GM12878 (cell line): Measurements from ENCODE around the gene HUNK.

Experiments
- ATF3 ChIP-seq: IDR thresholded peaks from 2 replicates; pipeline ENCODE4 v1.6.1; 2011; ENCODE audit warnings: low read depth, mild to moderate bottlenecking, low read length, moderate library complexity, borderline replicate concordance; ENCODE audit errors: extremely low read depth
- BMI1 ChIP-seq: fragments of 450-650 bp; IDR thresholded peaks from 2 replicates; pipeline ENCODE4 v1.6.1; 2016; ENCODE audit warnings: mild to moderate bottlenecking, moderate library complexity, borderline replicate concordance
- CTCF ChIP-seq, 3 experiments: IDR thresholded peaks in 2 of 3; conservative IDR thresholded peaks in 1 of 3; 2 replicates each; pipeline ENCODE4 v1.5.1; 2011; ENCODE audit warnings: low read depth in 3 of 3, low read length in 3 of 3, mild to moderate bottlenecking in 3 of 3, control low read depth in 2 of 3, moderate library complexity in 2 of 3, inconsistent platforms in 1 of 3, mixed read lengths in 1 of 3; ENCODE audit not compliant: control insufficient read depth in 2 of 3, insufficient read depth in 1 of 3; ENCODE audit errors: extremely low read depth in 1 of 3
- HCFC1 ChIP-seq: fragments of 150-350 bp; IDR thresholded peaks from 2 replicates; pipeline ENCODE4 v1.6.1; 2014; ENCODE audit warnings: low read length
- IRF3 ChIP-seq: fragments of 450-650 bp; IDR thresholded peaks from 2 replicates; pipeline ENCODE4 v1.6.1; 2014; ENCODE audit warnings: mild to moderate bottlenecking
- POLR2A ChIP-seq: IDR thresholded peaks from 2 replicates; pipeline ENCODE4 v1.6.1; 2011; ENCODE audit warnings: low read depth, mild to moderate bottlenecking, low read length
- SP1 ChIP-seq: IDR thresholded peaks from one replicate; pipeline ENCODE4 v1.6.1; 2011; ENCODE audit warnings: low read depth, low read length
- SUZ12 ChIP-seq: fragments of 200-600 bp; sonication (generic); IDR thresholded peaks from one replicate; pipeline ENCODE4 v1.6.1; 2018; ENCODE audit warnings: antibody characterized with exemption, mild to moderate bottlenecking; ENCODE audit not compliant: unreplicated experiment
- TAF1 ChIP-seq: IDR thresholded peaks from 2 replicates; pipeline ENCODE4 v1.6.1; 2011; ENCODE audit warnings: mild to moderate bottlenecking, low read depth, low read length, borderline replicate concordance
- ZNF24 ChIP-seq: fragments of 450-650 bp; IDR thresholded peaks from 2 replicates; pipeline ENCODE4 v1.6.1; 2017; ENCODE audit warnings: antibody characterized with exemption, mild to moderate bottlenecking
- TF ChIP-seq, protein P1 (sequence below): IDR thresholded peaks from 2 replicates; pipeline ENCODE4 v1.6.1; 2012; ENCODE audit warnings: mild to moderate bottlenecking, low read depth, low read length
- TF ChIP-seq, protein P2 (sequence below): IDR thresholded peaks from 2 replicates; pipeline ENCODE4 v1.6.1; 2011; ENCODE audit warnings: mild to moderate bottlenecking, low read depth, low read length, moderate library complexity; ENCODE audit not compliant: insufficient replicate concordance
- TF ChIP-seq, protein P3 (sequence below): IDR thresholded peaks from 2 replicates; pipeline ENCODE4 v1.6.1; 2012; ENCODE audit warnings: low read depth, low read length, improper control_type of control experiment

GRCh38 chr21:31882711-31883110 is 9.9 kb downstream of the HUNK start:
- TF ChIP-seq CTCF (IDR thresholded peaks at IDR 0.05 in 2 of 3, conservative IDR thresholded peaks at IDR 0.05 in 1 of 3; ENCODE audit: control insufficient read depth in 2 of 3, extremely low read depth in 1 of 3, insufficient read depth in 1 of 3, low read depth in 3 of 3, low read length in 3 of 3) (no peak), TAF1 (no peak), SP1 (no peak), POLR2A (no peak), IRF3 (no peak), HCFC1 (no peak), SUZ12 (no peak), ZNF24 (no peak), BMI1 (no peak), ATF3 (no peak)
- TF ChIP-seq, protein P1, sequence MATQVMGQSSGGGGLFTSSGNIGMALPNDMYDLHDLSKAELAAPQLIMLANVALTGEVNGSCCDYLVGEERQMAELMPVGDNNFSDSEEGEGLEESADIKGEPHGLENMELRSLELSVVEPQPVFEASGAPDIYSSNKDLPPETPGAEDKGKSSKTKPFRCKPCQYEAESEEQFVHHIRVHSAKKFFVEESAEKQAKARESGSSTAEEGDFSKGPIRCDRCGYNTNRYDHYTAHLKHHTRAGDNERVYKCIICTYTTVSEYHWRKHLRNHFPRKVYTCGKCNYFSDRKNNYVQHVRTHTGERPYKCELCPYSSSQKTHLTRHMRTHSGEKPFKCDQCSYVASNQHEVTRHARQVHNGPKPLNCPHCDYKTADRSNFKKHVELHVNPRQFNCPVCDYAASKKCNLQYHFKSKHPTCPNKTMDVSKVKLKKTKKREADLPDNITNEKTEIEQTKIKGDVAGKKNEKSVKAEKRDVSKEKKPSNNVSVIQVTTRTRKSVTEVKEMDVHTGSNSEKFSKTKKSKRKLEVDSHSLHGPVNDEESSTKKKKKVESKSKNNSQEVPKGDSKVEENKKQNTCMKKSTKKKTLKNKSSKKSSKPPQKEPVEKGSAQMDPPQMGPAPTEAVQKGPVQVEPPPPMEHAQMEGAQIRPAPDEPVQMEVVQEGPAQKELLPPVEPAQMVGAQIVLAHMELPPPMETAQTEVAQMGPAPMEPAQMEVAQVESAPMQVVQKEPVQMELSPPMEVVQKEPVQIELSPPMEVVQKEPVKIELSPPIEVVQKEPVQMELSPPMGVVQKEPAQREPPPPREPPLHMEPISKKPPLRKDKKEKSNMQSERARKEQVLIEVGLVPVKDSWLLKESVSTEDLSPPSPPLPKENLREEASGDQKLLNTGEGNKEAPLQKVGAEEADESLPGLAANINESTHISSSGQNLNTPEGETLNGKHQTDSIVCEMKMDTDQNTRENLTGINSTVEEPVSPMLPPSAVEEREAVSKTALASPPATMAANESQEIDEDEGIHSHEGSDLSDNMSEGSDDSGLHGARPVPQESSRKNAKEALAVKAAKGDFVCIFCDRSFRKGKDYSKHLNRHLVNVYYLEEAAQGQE, result no peak
- TF ChIP-seq, protein P2, sequence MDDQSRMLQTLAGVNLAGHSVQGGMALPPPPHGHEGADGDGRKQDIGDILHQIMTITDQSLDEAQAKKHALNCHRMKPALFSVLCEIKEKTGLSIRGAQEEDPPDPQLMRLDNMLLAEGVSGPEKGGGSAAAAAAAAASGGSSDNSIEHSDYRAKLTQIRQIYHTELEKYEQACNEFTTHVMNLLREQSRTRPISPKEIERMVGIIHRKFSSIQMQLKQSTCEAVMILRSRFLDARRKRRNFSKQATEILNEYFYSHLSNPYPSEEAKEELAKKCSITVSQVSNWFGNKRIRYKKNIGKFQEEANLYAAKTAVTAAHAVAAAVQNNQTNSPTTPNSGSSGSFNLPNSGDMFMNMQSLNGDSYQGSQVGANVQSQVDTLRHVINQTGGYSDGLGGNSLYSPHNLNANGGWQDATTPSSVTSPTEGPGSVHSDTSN, result no peak
- TF ChIP-seq, protein P3, sequence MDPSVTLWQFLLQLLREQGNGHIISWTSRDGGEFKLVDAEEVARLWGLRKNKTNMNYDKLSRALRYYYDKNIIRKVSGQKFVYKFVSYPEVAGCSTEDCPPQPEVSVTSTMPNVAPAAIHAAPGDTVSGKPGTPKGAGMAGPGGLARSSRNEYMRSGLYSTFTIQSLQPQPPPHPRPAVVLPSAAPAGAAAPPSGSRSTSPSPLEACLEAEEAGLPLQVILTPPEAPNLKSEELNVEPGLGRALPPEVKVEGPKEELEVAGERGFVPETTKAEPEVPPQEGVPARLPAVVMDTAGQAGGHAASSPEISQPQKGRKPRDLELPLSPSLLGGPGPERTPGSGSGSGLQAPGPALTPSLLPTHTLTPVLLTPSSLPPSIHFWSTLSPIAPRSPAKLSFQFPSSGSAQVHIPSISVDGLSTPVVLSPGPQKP, result no peak
